Activated T-cell treated with anti-CD3 and anti-CD28 coated beads, Interleukin-2, amount 50 U/mL, for 24 hours (primary cell): ENCODE data around the gene ZNF692.
A peak's percentile ranks its signal among the peaks of the same experiment; 100 is the strongest.
"Not testable (repeated sequence)": the region's sequence is repeated elsewhere in the genome, so short reads cannot be mapped to it uniquely, and the experiment has no call there.

ENCODE experiments used
- DNase-seq: peaks from one replicate; pipeline ENCODE4 v3.0.0-alpha.2; 2020
- H3K27ac Mint-ChIP-seq: 2 replicates; pipeline ENCODE4 v1.8.0; 2020; ENCODE audit warnings: mild to moderate bottlenecking, mixed read lengths
- H3K27me3 Mint-ChIP-seq: 2 replicates; pipeline ENCODE4 v1.8.0; 2020; ENCODE audit warnings: mixed read lengths
- H3K36me3 Mint-ChIP-seq: 2 replicates; pipeline ENCODE4 v1.8.0; 2020; ENCODE audit warnings: low read depth, mixed read lengths
- H3K4me1 Mint-ChIP-seq: 2 replicates; pipeline ENCODE4 v1.8.0; 2020; ENCODE audit warnings: low read depth, mixed read lengths
- H3K4me3 Mint-ChIP-seq: 2 replicates; pipeline ENCODE4 v1.8.0; 2020; ENCODE audit warnings: mild to moderate bottlenecking, moderate library complexity, mixed read lengths
- H3K9me3 Mint-ChIP-seq: 2 replicates; pipeline ENCODE4 v1.8.0; 2020; ENCODE audit warnings: mixed read lengths

ZNF692 gene

GRCh38 chr1:248889914-248890243 is 31.0 kb upstream of the ZNF692 start:
- not testable (repeated sequence) for H3K4me3 Mint-ChIP-seq, H3K4me1 Mint-ChIP-seq, H3K36me3 Mint-ChIP-seq, DNase-seq, H3K9me3 Mint-ChIP-seq, H3K27ac Mint-ChIP-seq
- H3K27me3 Mint-ChIP-seq, result peaks cover 34% of the 10 kb centered on the region

GRCh38 chr1:248886237-248886895 is 27.5 kb upstream of the ZNF692 start:
- Mint-ChIP-seq H3K27me3 (peaks cover 9% of the 10 kb centered on the region), H3K4me3 (no peak overlapping the region), H3K36me3 (no peaks in the 10 kb centered on the region), H3K4me1 (peaks cover 1% of the 10 kb centered on the region), H3K27ac (no peak overlapping the region), H3K9me3 (no peaks in the 10 kb centered on the region)
- DNase-seq, result no peak

DNA sequence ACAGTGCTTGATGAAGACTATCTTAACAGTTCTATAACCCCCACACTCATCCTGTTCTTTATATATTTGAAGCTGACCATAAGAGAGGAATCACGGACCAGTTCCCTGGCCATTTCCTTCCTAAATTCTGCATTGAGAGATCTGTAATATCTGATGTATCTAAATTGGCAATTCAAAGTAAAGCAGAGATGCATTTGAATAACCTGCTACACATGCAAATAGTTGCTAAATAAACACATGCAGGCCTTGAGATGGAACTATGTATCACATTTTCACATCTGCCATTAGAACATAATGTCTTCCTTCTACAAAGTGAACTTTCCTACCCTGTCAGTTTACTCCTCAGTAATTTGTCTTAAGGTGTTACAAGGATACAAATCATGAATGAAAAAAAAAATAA is 26.8 kb upstream of the ZNF692 start:
- H3K27ac Mint-ChIP-seq, result no peak overlapping the region
- no peaks in the 10 kb centered on the region for H3K9me3 Mint-ChIP-seq
- no peaks in the 10 kb centered on the region for H3K36me3 Mint-ChIP-seq
- no peak overlapping the region for H3K4me3 Mint-ChIP-seq
- no peak for DNase-seq
- H3K27me3 Mint-ChIP-seq, result peaks cover 4% of the 10 kb centered on the region
- H3K4me1 Mint-ChIP-seq, result no peaks in the 10 kb centered on the region

DNA sequence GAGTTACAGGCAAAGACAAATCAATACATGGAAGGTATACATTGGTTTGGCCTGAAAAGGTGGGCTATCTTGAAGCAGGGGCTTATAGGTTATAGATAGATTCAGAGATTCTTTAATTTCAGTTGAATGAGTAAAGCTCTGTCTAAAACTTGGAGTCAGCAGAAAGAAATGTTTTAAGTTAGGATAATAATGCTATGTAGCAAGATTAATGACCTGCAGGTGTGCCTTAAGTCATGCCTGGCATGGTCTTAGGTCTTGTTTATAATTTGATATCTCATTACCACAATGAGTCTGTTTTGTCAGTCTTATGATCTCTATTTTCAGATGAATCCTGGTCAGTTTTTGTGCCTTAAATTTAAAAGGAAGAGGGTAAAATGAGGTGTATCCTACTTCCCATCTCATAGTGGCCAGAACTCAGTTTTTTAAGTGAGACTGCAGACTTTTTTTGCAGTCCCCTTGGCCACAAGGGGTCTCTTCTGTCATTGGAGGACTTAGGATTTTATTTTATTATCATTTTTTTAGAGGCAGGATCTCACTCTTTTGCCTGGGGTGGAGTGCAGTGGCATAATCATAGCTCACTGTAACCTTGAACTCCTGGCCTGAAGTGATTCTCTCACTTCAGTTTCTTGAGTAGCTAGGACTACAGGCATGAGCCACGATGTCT is 25.9 kb upstream of the ZNF692 start:
- Mint-ChIP-seq H3K4me1 (no peaks in the 10 kb centered on the region), H3K4me3 (no peak overlapping the region), H3K36me3 (no peaks in the 10 kb centered on the region), H3K27ac (no peak overlapping the region), H3K9me3 (no peaks in the 10 kb centered on the region), H3K27me3 (no peaks in the 10 kb centered on the region)
- DNase-seq, result no peak

GRCh38 chr1:248882427-248882826 is 23.5 kb upstream of the ZNF692 start:
- not testable (repeated sequence) for H3K27me3 Mint-ChIP-seq, H3K9me3 Mint-ChIP-seq, H3K36me3 Mint-ChIP-seq, H3K4me1 Mint-ChIP-seq, H3K27ac Mint-ChIP-seq, DNase-seq, H3K4me3 Mint-ChIP-seq

- no peaks in the 10 kb centered on the region for H3K4me1 Mint-ChIP-seq
- H3K4me3 Mint-ChIP-seq, result no peak overlapping the region
- H3K36me3 Mint-ChIP-seq, result no peaks in the 10 kb centered on the region
- H3K9me3 Mint-ChIP-seq, result no peaks in the 10 kb centered on the region
- no peak for DNase-seq
- no peaks in the 10 kb centered on the region for H3K27me3 Mint-ChIP-seq
- H3K27ac Mint-ChIP-seq, result no peak overlapping the region
Observed at GRCh38 chr1:248881261-248881660, 22.4 kb upstream of the ZNF692 start.

DNA sequence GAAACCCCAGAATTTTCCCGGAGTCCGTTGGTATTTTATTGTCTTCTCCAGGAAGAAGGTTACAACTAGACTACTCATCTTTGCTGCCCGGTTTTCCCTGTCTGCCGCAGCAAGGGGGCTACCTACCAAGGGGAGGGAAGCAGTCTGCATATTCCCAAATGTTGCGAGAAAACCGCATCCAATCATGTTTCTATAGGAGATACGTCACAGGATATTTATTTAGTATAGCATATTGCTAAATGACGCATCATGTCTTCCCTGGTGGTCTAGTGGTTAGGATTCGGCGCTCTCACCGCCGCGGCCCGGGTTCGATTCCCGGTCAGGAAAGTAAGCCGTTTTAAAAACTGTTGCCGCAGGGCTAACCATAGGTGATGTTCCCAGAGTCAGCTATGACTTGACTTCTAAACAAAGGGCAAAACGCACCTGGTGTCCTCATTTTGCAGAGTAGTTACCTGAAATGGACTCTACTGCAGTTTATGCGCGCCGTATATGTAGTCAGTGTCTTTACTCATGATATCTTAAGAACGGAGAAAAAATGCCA is 15.2 kb upstream of the ZNF692 start:
- DNase-seq, result peak; percentile 92
- Mint-ChIP-seq H3K4me3 (peak overlapping the region; percentile 91), H3K27ac (peak overlapping the region; percentile 98), H3K4me1 (peaks cover 21% of the 10 kb centered on the region), H3K36me3 (peaks cover 6% of the 10 kb centered on the region), H3K27me3 (peaks cover 4% of the 10 kb centered on the region), H3K9me3 (no peaks in the 10 kb centered on the region)

- H3K27me3 Mint-ChIP-seq, result peaks cover 4% of the 10 kb centered on the region
Observed at GRCh38 chr1:248873409-248873992, 14.6 kb upstream of the ZNF692 start.

DNA sequence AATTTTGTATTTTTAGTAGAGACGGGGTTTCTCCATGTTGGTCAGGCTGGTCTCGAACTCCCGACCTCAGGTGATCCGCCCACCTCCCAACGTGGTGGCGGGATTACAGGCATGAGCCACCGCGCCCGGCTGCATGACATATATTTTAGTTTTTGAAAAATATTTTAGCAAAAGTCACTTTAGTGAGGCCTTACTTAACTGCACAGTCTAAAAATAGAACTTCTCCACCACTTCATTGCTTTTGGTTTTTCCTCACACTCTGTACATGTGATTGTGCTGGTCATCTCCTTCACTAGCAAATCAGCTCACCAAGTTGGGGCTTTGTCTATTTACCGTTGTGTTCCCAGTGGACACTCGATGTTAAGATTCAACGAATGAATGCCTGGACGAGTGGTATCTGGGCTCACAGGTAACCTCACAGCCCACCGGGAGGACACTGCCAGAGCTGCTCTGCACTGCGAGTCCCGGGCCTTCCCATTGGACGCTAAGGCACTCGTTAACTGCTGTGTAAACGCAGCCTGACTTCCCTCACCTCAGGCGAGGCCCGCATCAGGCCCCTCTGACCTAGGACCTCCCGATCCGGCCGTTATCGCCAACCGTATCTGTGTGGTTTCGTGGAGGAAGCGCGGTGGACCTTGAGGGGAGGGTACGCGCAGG is 14.0 kb upstream of the ZNF692 start:
- H3K4me1 Mint-ChIP-seq, result peaks cover 21% of the 10 kb centered on the region
- H3K36me3 Mint-ChIP-seq, result peaks cover 6% of the 10 kb centered on the region
- H3K9me3 Mint-ChIP-seq, result no peaks in the 10 kb centered on the region
- peaks cover 4% of the 10 kb centered on the region for H3K27me3 Mint-ChIP-seq
- peak; percentile 79 for DNase-seq
- peak overlapping the region; percentile 98 for H3K27ac Mint-ChIP-seq
- peak overlapping the region; percentile 91 for H3K4me3 Mint-ChIP-seq

More at GRCh38 chr1:248873409-248873992, 14.6 kb upstream of the ZNF692 start:
- Mint-ChIP-seq H3K36me3 (peaks cover 6% of the 10 kb centered on the region), H3K27ac (peak overlapping the region; percentile 98), H3K4me1 (peaks cover 21% of the 10 kb centered on the region), H3K9me3 (no peaks in the 10 kb centered on the region), H3K4me3 (peak overlapping the region; percentile 91)
- peak; percentile 100 for DNase-seq

GRCh38 chr1:248871837-248872401 is 13.0 kb upstream of the ZNF692 start:
- H3K9me3 Mint-ChIP-seq, result no peaks in the 10 kb centered on the region
- H3K27me3 Mint-ChIP-seq, result peaks cover 4% of the 10 kb centered on the region
- H3K36me3 Mint-ChIP-seq, result peaks cover 6% of the 10 kb centered on the region
- peak overlapping the region; percentile 18 for H3K4me3 Mint-ChIP-seq
- H3K4me1 Mint-ChIP-seq, result peaks cover 21% of the 10 kb centered on the region
- no peak overlapping the region for H3K27ac Mint-ChIP-seq
- DNase-seq, result no peak

DNA sequence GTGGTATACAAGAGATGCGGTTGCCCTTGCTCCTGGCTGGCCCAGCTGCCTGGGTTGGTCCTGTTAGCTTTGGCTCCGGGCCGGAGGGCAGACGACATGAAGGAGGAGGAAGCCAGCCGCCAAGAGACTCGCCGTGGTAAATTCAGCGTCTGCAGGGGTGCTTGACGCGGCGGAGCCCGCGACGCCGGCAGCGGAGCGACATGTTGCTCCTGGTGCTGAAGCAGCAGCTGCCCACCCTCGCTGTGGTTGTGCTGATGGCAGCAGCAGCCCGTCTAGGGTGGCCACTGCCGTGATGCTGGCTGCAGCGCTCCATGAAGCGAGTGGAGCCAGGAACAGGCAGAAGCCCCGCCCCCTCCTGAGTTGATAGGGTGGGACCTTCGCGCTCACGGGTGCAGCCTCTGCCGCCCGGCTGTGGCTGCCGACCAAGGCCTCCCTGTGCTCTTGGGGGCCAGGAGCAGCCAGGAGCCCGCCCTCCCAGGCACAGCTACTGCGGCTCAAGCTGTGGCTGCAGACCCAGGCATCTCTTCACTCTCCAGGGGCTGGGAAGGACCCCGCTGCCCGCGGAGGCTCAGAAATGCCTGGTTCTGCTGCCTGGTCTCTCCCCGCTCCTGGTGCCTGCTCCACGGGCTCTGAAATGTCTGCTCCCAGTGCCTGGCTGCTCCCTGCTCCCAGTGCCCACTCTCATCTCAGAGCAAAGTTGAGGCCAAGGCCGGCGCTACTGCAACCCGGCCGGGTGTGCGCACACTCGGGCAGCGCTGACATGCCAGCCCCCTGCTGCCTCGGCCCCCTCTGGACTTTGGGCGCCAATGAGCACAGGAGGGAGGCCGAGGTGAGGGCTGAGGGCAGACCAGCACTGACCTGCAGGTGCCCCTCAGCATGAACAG is 4.4 kb upstream of the ZNF692 start:
- Mint-ChIP-seq H3K9me3 (no peaks in the 10 kb centered on the region), H3K27ac (peak overlapping the region; percentile 82), H3K36me3 (peaks cover 5% of the 10 kb centered on the region), H3K27me3 (no peaks in the 10 kb centered on the region), H3K4me3 (peak overlapping the region; percentile 83), H3K4me1 (peaks cover 42% of the 10 kb centered on the region)
- peak; percentile 87 for DNase-seq

- H3K27me3 Mint-ChIP-seq, result no peaks in the 10 kb centered on the region
- peaks cover 5% of the 10 kb centered on the region for H3K36me3 Mint-ChIP-seq
- no peaks in the 10 kb centered on the region for H3K9me3 Mint-ChIP-seq
- H3K4me3 Mint-ChIP-seq, result peak overlapping the region; percentile 83
- no peak for DNase-seq
- peak overlapping the region; percentile 82 for H3K27ac Mint-ChIP-seq
- peaks cover 42% of the 10 kb centered on the region for H3K4me1 Mint-ChIP-seq
Observed at GRCh38 chr1:248862695-248862997, 3.8 kb upstream of the ZNF692 start.

DNA sequence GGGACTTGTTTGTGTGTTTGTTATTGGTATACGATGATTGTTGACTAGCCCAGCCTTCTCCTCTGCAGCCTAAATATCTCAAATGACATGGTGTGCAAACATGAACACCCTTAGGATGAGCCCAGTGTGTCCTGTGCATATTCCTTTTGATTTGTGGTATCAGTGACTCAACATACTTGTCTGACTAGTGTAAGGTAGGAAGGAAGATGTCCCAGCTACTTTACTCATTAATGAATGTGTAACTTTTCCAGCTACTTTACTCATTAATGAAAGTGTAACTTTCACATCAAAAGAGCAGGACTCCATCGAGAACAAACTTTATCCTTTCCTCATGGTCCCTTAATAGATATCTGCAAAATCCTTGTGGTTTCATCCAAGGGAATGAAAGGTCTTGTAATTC is 2.7 kb upstream of the ZNF692 start:
- Mint-ChIP-seq H3K4me1 (peaks cover 42% of the 10 kb centered on the region), H3K36me3 (peaks cover 5% of the 10 kb centered on the region), H3K27ac (no peak overlapping the region), H3K27me3 (no peaks in the 10 kb centered on the region), H3K4me3 (no peak overlapping the region), H3K9me3 (no peaks in the 10 kb centered on the region)
- no peak for DNase-seq

DNA sequence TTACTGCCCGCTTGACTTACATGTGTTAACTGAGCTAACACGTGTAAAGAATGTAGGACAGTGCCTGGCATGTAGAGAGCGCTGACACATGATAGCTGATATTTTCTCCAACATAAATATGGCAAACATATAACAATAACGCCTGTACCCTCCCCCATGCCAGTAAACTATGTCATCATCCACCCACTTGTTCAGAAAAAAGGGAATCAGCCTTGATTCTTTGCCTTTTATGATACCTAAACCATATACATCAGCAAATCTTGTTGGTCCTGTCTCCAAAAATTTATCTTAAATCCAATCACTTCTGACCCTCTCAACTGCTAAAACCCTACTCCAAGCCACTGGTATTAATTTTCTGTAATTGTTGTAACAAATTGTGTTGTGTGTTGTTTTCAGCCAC is 1.1 kb upstream of the ZNF692 start:
- H3K27me3 Mint-ChIP-seq, result no peaks in the 10 kb centered on the region
- H3K27ac Mint-ChIP-seq, result peak overlapping the region; percentile 97
- peaks cover 42% of the 10 kb centered on the region for H3K4me1 Mint-ChIP-seq
- DNase-seq, result no peak
- H3K36me3 Mint-ChIP-seq, result peaks cover 5% of the 10 kb centered on the region
- H3K9me3 Mint-ChIP-seq, result no peaks in the 10 kb centered on the region
- H3K4me3 Mint-ChIP-seq, result peak overlapping the region; percentile 94
